Measurements from ENCODE around the gene HACD3.

The HACD3 gene

GRCh38 chr15:65579762-65580161 lies 49.5 kb downstream of the HACD3 start:
- no peaks in the 10 kb centered on the region for H3K9me3 ChIP-seq (replicated peaks; ENCODE audit: insufficient read depth, low read length)
- H3K4me3 ChIP-seq (ENCODE audit: low read length) = no peak overlapping the region
- H3K27me3 ChIP-seq (replicated peaks; ENCODE audit: insufficient read depth, low read length) = no peaks in the 10 kb centered on the region
- no peak overlapping the region for H2AFZ ChIP-seq (ENCODE audit: low read length)
- H3K9ac ChIP-seq (ENCODE audit: low read length) = no peak overlapping the region
- no peak overlapping the region for H3K27ac ChIP-seq (ENCODE audit: low read length)
- DNase-seq = no peak
- no peaks in the 10 kb centered on the region for H3F3A ChIP-seq (ENCODE audit: insufficient read depth, low read length)
- no peak overlapping the region for H3K4me2 ChIP-seq (ENCODE audit: low read depth, low read length)
- no peaks in the 10 kb centered on the region; the same call in 1 of the 2 replicates for H3K36me3 ChIP-seq (replicated peaks; ENCODE audit: insufficient read depth, low read length)
- no peaks in the 10 kb centered on the region for H3K9me2 ChIP-seq (replicated peaks; ENCODE audit: insufficient read depth, low read length)
- TF ChIP-seq EZH2 (optimal IDR thresholded peaks at IDR 0.05; ENCODE audit: low read depth, low read length) (no peak), EZH2phosphoT487 (IDR thresholded peaks at IDR 0.05; ENCODE audit: low read length) (no peak)
- TF ChIP-seq, protein P1, sequence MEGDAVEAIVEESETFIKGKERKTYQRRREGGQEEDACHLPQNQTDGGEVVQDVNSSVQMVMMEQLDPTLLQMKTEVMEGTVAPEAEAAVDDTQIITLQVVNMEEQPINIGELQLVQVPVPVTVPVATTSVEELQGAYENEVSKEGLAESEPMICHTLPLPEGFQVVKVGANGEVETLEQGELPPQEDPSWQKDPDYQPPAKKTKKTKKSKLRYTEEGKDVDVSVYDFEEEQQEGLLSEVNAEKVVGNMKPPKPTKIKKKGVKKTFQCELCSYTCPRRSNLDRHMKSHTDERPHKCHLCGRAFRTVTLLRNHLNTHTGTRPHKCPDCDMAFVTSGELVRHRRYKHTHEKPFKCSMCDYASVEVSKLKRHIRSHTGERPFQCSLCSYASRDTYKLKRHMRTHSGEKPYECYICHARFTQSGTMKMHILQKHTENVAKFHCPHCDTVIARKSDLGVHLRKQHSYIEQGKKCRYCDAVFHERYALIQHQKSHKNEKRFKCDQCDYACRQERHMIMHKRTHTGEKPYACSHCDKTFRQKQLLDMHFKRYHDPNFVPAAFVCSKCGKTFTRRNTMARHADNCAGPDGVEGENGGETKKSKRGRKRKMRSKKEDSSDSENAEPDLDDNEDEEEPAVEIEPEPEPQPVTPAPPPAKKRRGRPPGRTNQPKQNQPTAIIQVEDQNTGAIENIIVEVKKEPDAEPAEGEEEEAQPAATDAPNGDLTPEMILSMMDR (IDR thresholded peaks at IDR 0.05; ENCODE audit: low read length) = no peak
- H3K79me2 ChIP-seq (ENCODE audit: low read length) = no peaks in the 10 kb centered on the region
- peaks cover 16% of the 10 kb centered on the region for H3K4me1 ChIP-seq (ENCODE audit: low read length)
- no peaks in the 10 kb centered on the region for H4K20me1 ChIP-seq (ENCODE audit: insufficient read depth, low read length)

DNA sequence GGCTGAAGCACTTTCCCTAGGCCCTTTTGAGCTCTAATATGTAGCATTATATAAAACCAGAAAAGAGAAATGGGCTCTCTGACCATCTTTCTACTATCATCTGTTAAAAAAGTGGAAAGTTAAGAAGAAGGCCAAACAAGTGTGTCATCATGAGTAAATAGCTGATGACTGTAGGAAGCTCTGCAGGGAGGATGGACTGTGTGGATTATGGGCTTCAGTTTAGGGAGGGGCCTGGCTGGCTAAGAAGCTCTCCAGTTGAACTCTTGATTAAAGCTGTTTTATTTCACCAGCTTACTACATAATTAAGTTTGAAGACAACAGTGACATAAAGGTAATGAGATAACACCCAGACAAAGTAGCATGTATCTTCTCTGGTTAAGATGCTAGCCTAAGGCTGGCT lies 50.0 kb downstream of the HACD3 start:
- Histone ChIP-seq H3K4me2 (ENCODE audit: low read depth, low read length) (no peak overlapping the region), H3K27ac (ENCODE audit: low read length) (no peak overlapping the region), H3K9me2 (replicated peaks; ENCODE audit: insufficient read depth, low read length) (no peaks in the 10 kb centered on the region), H3K4me3 (ENCODE audit: low read length) (no peak overlapping the region), H3F3A (ENCODE audit: insufficient read depth, low read length) (no peaks in the 10 kb centered on the region), H3K9me3 (replicated peaks; ENCODE audit: insufficient read depth, low read length) (no peaks in the 10 kb centered on the region), H3K27me3 (replicated peaks; ENCODE audit: insufficient read depth, low read length) (no peaks in the 10 kb centered on the region), H3K4me1 (ENCODE audit: low read length) (peaks cover 16% of the 10 kb centered on the region), H3K79me2 (ENCODE audit: low read length) (no peaks in the 10 kb centered on the region), H2AFZ (ENCODE audit: low read length) (no peak overlapping the region), H3K9ac (ENCODE audit: low read length) (no peak overlapping the region), H4K20me1 (ENCODE audit: insufficient read depth, low read length) (no peaks in the 10 kb centered on the region), H3K36me3 (replicated peaks; ENCODE audit: insufficient read depth, low read length) (no peaks in the 10 kb centered on the region; the same call in 1 of the 2 replicates)
- DNase-seq = no peak
- TF ChIP-seq, protein P1 (IDR thresholded peaks at IDR 0.05; ENCODE audit: low read length) = no peak
- TF ChIP-seq EZH2phosphoT487 (IDR thresholded peaks at IDR 0.05; ENCODE audit: low read length) = no peak
- no peak for TF ChIP-seq EZH2 (optimal IDR thresholded peaks at IDR 0.05; ENCODE audit: low read depth, low read length)

DNA sequence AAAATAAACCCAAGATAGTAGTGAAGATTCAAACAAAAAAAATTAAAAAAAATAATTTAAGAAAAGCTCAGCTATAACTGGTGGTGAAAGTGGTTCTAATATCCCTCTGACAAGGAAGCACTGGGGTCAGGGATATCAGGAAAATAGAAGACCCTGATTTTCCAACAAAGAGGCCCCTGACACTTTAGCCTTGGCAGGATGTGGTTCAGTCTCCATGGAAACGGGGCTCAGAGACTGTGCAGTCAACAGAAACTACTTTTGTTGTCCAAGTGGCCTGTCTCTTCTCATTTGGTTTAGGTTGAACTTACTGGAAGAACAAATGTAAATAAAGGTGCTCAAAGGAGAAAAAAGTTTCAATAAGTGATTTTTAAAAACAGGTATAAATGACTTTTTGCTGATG lies 53.4 kb downstream of the HACD3 start:
- Histone ChIP-seq H3K27me3 (replicated peaks; ENCODE audit: insufficient read depth, low read length) (no peaks in the 10 kb centered on the region), H3K36me3 (replicated peaks; ENCODE audit: insufficient read depth, low read length) (no peaks in the 10 kb centered on the region), H3F3A (ENCODE audit: insufficient read depth, low read length) (no peaks in the 10 kb centered on the region), H3K4me1 (ENCODE audit: low read length) (peaks cover 16% of the 10 kb centered on the region), H3K4me2 (ENCODE audit: low read depth, low read length) (peak overlapping the region; percentile 25; the same call in 1 of the 2 replicates), H2AFZ (ENCODE audit: low read length) (no peak overlapping the region), H3K4me3 (ENCODE audit: low read length) (no peak overlapping the region), H3K9ac (ENCODE audit: low read length) (no peak overlapping the region), H3K9me2 (replicated peaks; ENCODE audit: insufficient read depth, low read length) (no peaks in the 10 kb centered on the region), H3K79me2 (ENCODE audit: low read length) (no peaks in the 10 kb centered on the region), H3K9me3 (replicated peaks; ENCODE audit: insufficient read depth, low read length) (no peaks in the 10 kb centered on the region), H4K20me1 (ENCODE audit: insufficient read depth, low read length) (no peaks in the 10 kb centered on the region), H3K27ac (ENCODE audit: low read length) (peak overlapping the region; percentile 42; the same call in 1 of the 2 replicates)
- TF ChIP-seq, protein P1 (IDR thresholded peaks at IDR 0.05; ENCODE audit: low read length) = no peak
- TF ChIP-seq EZH2phosphoT487 (IDR thresholded peaks at IDR 0.05; ENCODE audit: low read length) (no peak), EZH2 (optimal IDR thresholded peaks at IDR 0.05; ENCODE audit: low read depth, low read length) (no peak)
- peak; percentile 83 for DNase-seq
